Measurements from ENCODE around the gene ADH7. TPM values are rescaled to one million over a fixed set of nuclear protein-coding genes. Genes with fewer than 3 reads are reported as not detected.

ADH7 gene
- total and polyA plus RNA-seq, 2 of the 13 experiments (the other 11 are each of a cell fraction or from before 2014, with no cell fraction given) = not detected

- H3K27ac ChIP-seq (ENCODE audit: extremely low read length, insufficient read depth, low read length) = no peak overlapping the region
- H3K4me3 ChIP-seq (replicated peaks in 1 of 3; ENCODE audit: insufficient read depth in 1 of 3, low read depth in 2 of 3, low read length in 3 of 3) = no peak overlapping the region
- ChIA-PET POLR2A (no interaction called here), CTCF (ENCODE audit: low intra/inter-chr PET ratio, low total read pairs) (no interaction called here)
- ATAC-seq = no peak
- DNase-seq (ENCODE audit: low spot score) = no peak
- intact Hi-C loops (cut with micrococcal nuclease; ENCODE audit: unreplicated experiment) (loop anchor here (2.0 kb wide), 1 partner anchor 418 kb away; the partner anchor contains the start of gene METAP1), in situ Hi-C loops (cut with HindIII; ENCODE audit: extremely low pct_ligation_motif_present, low pct_unique_long_range_greater_than_20kb) (no loop called here)
- H3K4me2 ChIP-seq (ENCODE audit: low read depth, low read length) = no peak overlapping the region
- FAIRE-seq = peak; percentile 30
- H3K9ac ChIP-seq (ENCODE audit: insufficient read depth, low read depth, low read length) = no peak overlapping the region
- 67% methylated on average over 4 of the region's 4 CpGs for WGBS (ENCODE audit: low lambda C conversion rate)
- H3K36me3 ChIP-seq (replicated peaks in 1 of 2; ENCODE audit: control insufficient read depth in 1 of 2, insufficient read depth in 2 of 2, low read length in 2 of 2) = no peaks in the 10 kb centered on the region
- no peak overlapping the region for H2AFZ ChIP-seq (ENCODE audit: low read length)
- H3K9me3 ChIP-seq (ENCODE audit: low read length) = no peaks in the 10 kb centered on the region
- no peak for TF ChIP-seq ATF7 (IDR thresholded peaks at IDR 0.05)
- no peak for TF ChIP-seq ATF7 (CRISPR knock-in tag; IDR thresholded peaks at IDR 0.05)
- no peak for TF ChIP-seq TEAD3 (CRISPR knock-in tag; optimal IDR thresholded peaks at IDR 0.05; ENCODE audit: borderline replicate concordance)
- TF ChIP-seq CEBPG (CRISPR knock-in tag; IDR thresholded peaks at IDR 0.05) = peak; percentile 60
- peak; percentile 58 for TF ChIP-seq HNF4A (CRISPR knock-in tag; IDR thresholded peaks at IDR 0.05)
- TF ChIP-seq ZNF614 (CRISPR knock-in tag; IDR thresholded peaks at IDR 0.05; ENCODE audit: borderline replicate concordance) = peak; percentile 94
- peak; percentile 80 for TF ChIP-seq CEBPB (IDR thresholded peaks at IDR 0.05; ENCODE audit: borderline replicate concordance, low read depth, low read length)
- H3K79me2 ChIP-seq (ENCODE audit: insufficient read depth, low read length) = no peaks in the 10 kb centered on the region
- BruUV-seq (replicated peaks) = no TSS peak
- peaks cover 16% of the 10 kb centered on the region; the same call in 1 of the 2 replicates for H3K4me1 ChIP-seq (ENCODE audit: insufficient read depth, low read length)
- H3K27me3 ChIP-seq (ENCODE audit: control insufficient read depth in 1 of 2, insufficient read depth in 2 of 2, low read length in 2 of 2) = no peaks in the 10 kb centered on the region; a peak in 1 of 5 replicates
- H4K20me1 ChIP-seq (ENCODE audit: insufficient read depth, low read length) = no peaks in the 10 kb centered on the region
Measured at GRCh38 chr4:99413140-99413539, 22.0 kb downstream of the ADH7 start.

GRCh38 chr4:99411041-99411440 lies 24.1 kb downstream of the ADH7 start:
- no peak overlapping the region for H3K27ac ChIP-seq (ENCODE audit: extremely low read length, insufficient read depth, low read length)
- no peaks in the 10 kb centered on the region for H4K20me1 ChIP-seq (ENCODE audit: insufficient read depth, low read length)
- no peak for ATAC-seq
- BruUV-seq (replicated peaks) = no TSS peak
- ChIA-PET CTCF (ENCODE audit: low intra/inter-chr PET ratio, low total read pairs) (no interaction called here), POLR2A (interaction anchor here (1.4 kb wide), 1 partner anchor 323 kb away, joined by 6 read pairs; the partner anchor contains the start of gene ADH5)
- intact Hi-C loops (cut with micrococcal nuclease; ENCODE audit: unreplicated experiment) (no loop called here), in situ Hi-C loops (cut with HindIII; ENCODE audit: extremely low pct_ligation_motif_present, low pct_unique_long_range_greater_than_20kb) (no loop called here)
- peaks cover 16% of the 10 kb centered on the region; the same call in 1 of the 2 replicates for H3K4me1 ChIP-seq (ENCODE audit: insufficient read depth, low read length)
- H3K4me2 ChIP-seq (ENCODE audit: low read depth, low read length) = no peak overlapping the region
- no peaks in the 10 kb centered on the region for H3K36me3 ChIP-seq (replicated peaks in 1 of 2; ENCODE audit: control insufficient read depth in 1 of 2, insufficient read depth in 2 of 2, low read length in 2 of 2)
- H3K9ac ChIP-seq (ENCODE audit: insufficient read depth, low read depth, low read length) = no peak overlapping the region
- no peak overlapping the region for H3K4me3 ChIP-seq (replicated peaks in 1 of 3; ENCODE audit: insufficient read depth in 1 of 3, low read depth in 2 of 3, low read length in 3 of 3)
- no peak for FAIRE-seq
- DNase-seq (ENCODE audit: low spot score) = no peak
- no peaks in the 10 kb centered on the region for H3K27me3 ChIP-seq (ENCODE audit: control insufficient read depth in 1 of 2, insufficient read depth in 2 of 2, low read length in 2 of 2)
- H3K79me2 ChIP-seq (ENCODE audit: insufficient read depth, low read length) = no peaks in the 10 kb centered on the region
- no peaks in the 10 kb centered on the region for H3K9me3 ChIP-seq (ENCODE audit: low read length)
- no peak overlapping the region for H2AFZ ChIP-seq (ENCODE audit: low read length)
- no peak for TF ChIP-seq ZBTB10 (CRISPR knock-in tag; IDR thresholded peaks at IDR 0.05; ENCODE audit: borderline replicate concordance)
- TF ChIP-seq KDM2A (CRISPR knock-in tag; IDR thresholded peaks at IDR 0.05; ENCODE audit: borderline replicate concordance, low read depth) = no peak
- TF ChIP-seq RCOR2 (CRISPR knock-in tag; IDR thresholded peaks at IDR 0.05) = no peak
- no peak for TF ChIP-seq ZNF276 (CRISPR knock-in tag; IDR thresholded peaks at IDR 0.05; ENCODE audit: low read depth)
- TF ChIP-seq DMAP1 (CRISPR knock-in tag; IDR thresholded peaks at IDR 0.05) = no peak

Data from HepG2 (cell line).